ENCODE measurements around the gene ETNK2. TPM values are rescaled to one million over a fixed set of nuclear protein-coding genes. Genes with fewer than 3 reads are reported as not detected.

Gene ETNK2
- total and polyA plus RNA-seq, 2 of the 4 experiments (the other 2 are of a cell fraction) = 18.9 to 26.0 TPM

DNA sequence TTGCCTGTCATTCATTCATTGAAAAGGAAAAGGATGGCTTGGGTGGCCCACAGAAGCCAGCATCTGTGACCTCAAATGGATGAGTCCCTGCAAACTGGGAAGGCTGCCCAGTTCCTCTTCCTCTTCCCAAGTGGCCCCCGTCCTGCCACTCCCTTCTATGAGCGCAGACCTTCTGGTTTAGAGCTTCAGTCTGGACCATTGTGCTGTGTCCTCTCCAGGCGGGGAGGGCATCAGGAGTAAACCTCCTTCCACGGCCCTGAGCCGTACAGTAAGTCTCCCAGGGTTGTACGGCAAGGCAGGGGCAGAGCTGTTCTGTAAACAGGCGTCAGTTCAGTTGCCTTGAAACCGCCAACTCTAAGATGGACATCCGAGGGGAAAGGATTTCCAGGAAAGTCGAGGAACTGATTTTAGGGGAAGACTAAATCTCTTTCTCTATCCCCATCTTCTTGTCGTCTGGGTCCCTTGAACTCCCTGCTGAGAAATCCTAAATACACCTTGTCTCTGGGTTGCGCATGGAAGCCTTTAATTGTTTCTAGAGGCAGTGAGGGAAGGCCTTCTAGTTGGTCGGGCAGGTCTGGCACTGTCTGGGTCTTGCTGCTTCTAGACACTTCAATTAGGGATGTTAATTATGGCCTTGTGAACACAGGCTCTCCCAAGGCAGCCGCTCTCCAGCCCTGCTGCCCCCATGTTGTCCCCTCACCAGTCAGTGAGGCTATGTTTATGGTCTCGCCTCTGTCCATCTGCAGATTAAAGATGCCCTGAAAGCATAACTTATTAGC is 56.8 kb downstream of the ETNK2 start:
- H2BK15ac ChIP-seq (ENCODE audit: low read depth, low read length) = no peak overlapping the region
- no peak overlapping the region for H4K91ac ChIP-seq (ENCODE audit: insufficient read depth, low read depth, low read length)
- CTCF ChIA-PET = no interaction called here
- no peak overlapping the region for H2BK20ac ChIP-seq (ENCODE audit: low read depth, low read length)
- WGBS, 2 experiments (ENCODE audit: extremely low coverage in 2 of 2, insufficient read length in 1 of 2) = 78% methylated on average over 4 of the region's 15 CpGs; no CpG with 5 or more reads in 1 of the 2 experiments
- H4K5ac ChIP-seq (ENCODE audit: low read depth, low read length) = no peak overlapping the region
- no peak overlapping the region for H4K8ac ChIP-seq (ENCODE audit: low read depth in 2 of 2, low read length in 2 of 2)
- POLR2A ChIA-PET (ENCODE audit: unreplicated experiment) = no interaction called here
- H3K4ac ChIP-seq (ENCODE audit: low read depth, low read length) = no peak overlapping the region
- H2AK5ac ChIP-seq (ENCODE audit: low read depth, low read length) = no peak overlapping the region
- no peak overlapping the region for H2AK9ac ChIP-seq (replicated peaks; ENCODE audit: low read depth, low read length, poor library complexity)
- no peak overlapping the region for H2BK120ac ChIP-seq (ENCODE audit: low read depth, low read length)
- no peaks in the 10 kb centered on the region; the same call in 1 of the 2 replicates for H3K4me1 ChIP-seq (ENCODE audit: control insufficient read depth, insufficient read depth, low read length)
- H2BK5ac ChIP-seq (ENCODE audit: low read depth, low read length, poor library complexity, severe bottlenecking) = no peak overlapping the region
- H3K27ac ChIP-seq (ENCODE audit: insufficient read depth, low read length) = no peak overlapping the region
- H2AFZ ChIP-seq (replicated peaks; ENCODE audit: low read length, poor library complexity) = no peak overlapping the region
- H3K14ac ChIP-seq (replicated peaks; ENCODE audit: low read depth, low read length) = no peak overlapping the region
- no peaks in the 10 kb centered on the region for H3K27me3 ChIP-seq (ENCODE audit: control insufficient read depth, insufficient read depth, low read length)
- no peak overlapping the region for H3K4me2 ChIP-seq (ENCODE audit: low read depth, low read length)
- H3K18ac ChIP-seq (ENCODE audit: low read depth, low read length) = no peak overlapping the region
- H3K79me1 ChIP-seq (ENCODE audit: low read depth in 1 of 2, low read length in 2 of 2) = peaks cover 0 to 5% of the 10 kb centered on the region in 2 experiments; a peak in 1 of 4 replicates
- H3K9ac ChIP-seq (ENCODE audit: low read depth, low read length) = no peak overlapping the region
- no TSS peak for BruUV-seq (replicated peaks)
- H4K20me1 ChIP-seq (ENCODE audit: insufficient read depth, low read length) = no peaks in the 10 kb centered on the region
- no peak overlapping the region for H3K4me3 ChIP-seq (ENCODE audit: insufficient read depth, low read depth, low read length)
- TF ChIP-seq MAFK (IDR thresholded peaks at IDR 0.05; ENCODE audit: low read depth, low read length) = no peak
- TF ChIP-seq NFE2L2 (IDR thresholded peaks at IDR 0.05; ENCODE audit: low read depth, low read length) = no peak
- no peak for TF ChIP-seq FOS (IDR thresholded peaks at IDR 0.05; ENCODE audit: low read depth, low read length)
- TF ChIP-seq RCOR1 (IDR thresholded peaks at IDR 0.05; ENCODE audit: insufficient replicate concordance, low read length) = no peak
- no peak for TF ChIP-seq RFX5 (IDR thresholded peaks at IDR 0.05; ENCODE audit: low read depth, low read length)
- no peak for TF ChIP-seq ELK1 (IDR thresholded peaks at IDR 0.05; ENCODE audit: borderline replicate concordance, low read depth, low read length)
- no peak for TF ChIP-seq MXI1 (IDR thresholded peaks at IDR 0.05; ENCODE audit: borderline replicate concordance, low read depth, low read length)
- no peak for TF ChIP-seq USF2 (IDR thresholded peaks at IDR 0.05; ENCODE audit: low read depth, low read length)
- no peak for TF ChIP-seq POLR2A (IDR thresholded peaks at IDR 0.05; ENCODE audit: low read depth, low read length)
- TF ChIP-seq SMC3 (IDR thresholded peaks at IDR 0.05; ENCODE audit: low read depth, low read length) = no peak
- TF ChIP-seq CTCF (conservative IDR thresholded peaks at IDR 0.05; ENCODE audit: low read depth, low read length) = no peak
- no peak for TF ChIP-seq MAZ (IDR thresholded peaks at IDR 0.05; ENCODE audit: borderline replicate concordance, low read depth, low read length)
- TF ChIP-seq CEBPB (IDR thresholded peaks at IDR 0.05; ENCODE audit: low read depth, low read length) = no peak
- no peak for TF ChIP-seq BHLHE40 (IDR thresholded peaks at IDR 0.05; ENCODE audit: low read depth, low read length)
- no peak for TF ChIP-seq RAD21 (IDR thresholded peaks at IDR 0.05; ENCODE audit: low read length)
- TF ChIP-seq CHD1 (IDR thresholded peaks at IDR 0.05; ENCODE audit: low read depth, low read length) = no peak
- intact Hi-C loops (cut with micrococcal nuclease) (no loop called here), dilution Hi-C loops (cut with HindIII; ENCODE audit: low sequenced_read_pairs, unreplicated experiment) (no loop called here), in situ Hi-C loops (cut with MboI; ENCODE audit: low sequenced_read_pairs) (no loop called here)
- no peaks in the 10 kb centered on the region for H3K9me3 ChIP-seq (ENCODE audit: control insufficient read depth, insufficient read depth, low read length)
- DNase-seq (no peak), ATAC-seq (ENCODE audit: low read depth) (no peak)
- H3K36me3 ChIP-seq (ENCODE audit: control insufficient read depth, insufficient read depth, low read length) = no peaks in the 10 kb centered on the region
- no peak overlapping the region for H3K23ac ChIP-seq (ENCODE audit: low read depth, low read length)
- H3K9me1 ChIP-seq (ENCODE audit: insufficient read depth, low read length) = no peaks in the 10 kb centered on the region
- no peak overlapping the region for H3K56ac ChIP-seq (ENCODE audit: extremely low read depth, insufficient read depth, low read length)
